Smooth muscle cell (in vitro differentiated cells): ENCODE results near the gene REEP2. TPM values are rescaled to one million over a fixed set of nuclear protein-coding genes. Genes with fewer than 3 reads are reported as not detected.

Experiments
- DNase-seq: peaks from one replicate; lab custom pipeline; 2025; ENCODE audit not compliant: unreplicated experiment; lab: John Stamatoyannopoulos, UW
- H2AFZ ChIP-seq: fragments of 200-600 bp; sonication (generic); 2 replicates; pipeline ENCODE4 v1.6.0; 2016; ENCODE audit warnings: antibody characterized with exemption, low read depth, mild to moderate bottlenecking
- H3F3A ChIP-seq: fragments of 200-600 bp; sonication (generic); 2 replicates; pipeline ENCODE4 v1.6.0; 2017; ENCODE audit warnings: antibody characterized with exemption, low read depth
- H3K27ac ChIP-seq: fragments of 200-600 bp; sonication (generic); 2 replicates; pipeline ENCODE4 v1.5.1; 2016; ENCODE audit warnings: low read depth, mild to moderate bottlenecking
- H3K27me3 ChIP-seq: fragments of 200-600 bp; sonication (generic); 2 replicates; pipeline ENCODE4 v1.6.1; 2016; ENCODE audit warnings: low read depth, mild to moderate bottlenecking
- H3K36me3 ChIP-seq: fragments of 200-600 bp; sonication (generic); 2 replicates; pipeline ENCODE4 v1.5.1; 2016; ENCODE audit warnings: low read depth
- H3K4me1 ChIP-seq: fragments of 200-600 bp; sonication (generic); 2 replicates; pipeline ENCODE4 v1.5.1; 2016; ENCODE audit warnings: low read depth
- H3K4me2 ChIP-seq: fragments of 200-600 bp; sonication (generic); 2 replicates; pipeline ENCODE4 v1.6.0; 2016; ENCODE audit warnings: mild to moderate bottlenecking
- H3K4me3 ChIP-seq: fragments of 200-600 bp; sonication (generic); 2 replicates; pipeline ENCODE4 v1.5.1; 2016; ENCODE audit warnings: mild to moderate bottlenecking
- H3K79me2 ChIP-seq: fragments of 200-600 bp; sonication (generic); 2 replicates; pipeline ENCODE4 v1.6.0; 2016; ENCODE audit warnings: low read depth, mild to moderate bottlenecking
- H3K9ac ChIP-seq: fragments of 200-600 bp; sonication (generic); 2 replicates; pipeline ENCODE4 v1.6.0; 2016; ENCODE audit warnings: low read depth
- H3K9me3 ChIP-seq: fragments of 200-600 bp; sonication (generic); replicated peaks from 2 replicates; pipeline ENCODE4 v1.5.1; 2016; ENCODE audit warnings: low read depth
- H4K20me1 ChIP-seq: fragments of 200-600 bp; sonication (generic); 2 replicates; pipeline ENCODE4 v1.6.0; 2016; ENCODE audit warnings: low read depth
- CTCF ChIP-seq: fragments of 200-600 bp; sonication (generic); IDR thresholded peaks from 2 replicates; pipeline ENCODE4 v1.5.1; 2017; ENCODE audit warnings: borderline replicate concordance, mild to moderate bottlenecking, antibody characterized with exemption; ENCODE audit not compliant: insufficient read depth, poor library complexity, severe bottlenecking
- WGBS: methylation state at CpG from one replicate; pipeline ENCODE4 v1.1.7; 2016; ENCODE audit warnings: low lambda C conversion rate; 5-methylcytosine and 5-hydroxymethylcytosine counted together
- polyA plus RNA-seq: library from polyadenylated mRNA; unstranded; fragments of >200 nt; fragmentation: Nextera tagmentation; extraction: Ambion mirVana; gene quantifications from 2 replicates; pipeline ENCODE4 v1.2.1, GENCODE V29; 2016
- total RNA-seq: library from RNA; depleted of rRNA; stranded (reverse); fragments of >200 nt; gene quantifications from 2 replicates; pipeline ENCODE4 v1.2.3, GENCODE V29; 2014

REEP2 gene
- total and polyA plus RNA-seq, 2 experiments from 2014 or later: 4.0 to 5.4 TPM

GRCh38 chr5:138444078-138444773, 5.4 kb downstream of the REEP2 start:
- 94% methylated on average over 13 of the region's 13 CpGs for WGBS

GRCh38 chr5:138444774-138445546, 6.1 kb downstream of the REEP2 start:
- Histone ChIP-seq H3K36me3 (no peaks in the 10 kb centered on the region), H3K4me3 (no peak overlapping the region), H3K27me3 (no peaks in the 10 kb centered on the region), H3F3A (no peaks in the 10 kb centered on the region), H3K9me3 (no peaks in the 10 kb centered on the region), H3K4me1 (peaks cover 5% of the 10 kb centered on the region), H2AFZ (no peak overlapping the region), H3K79me2 (no peaks in the 10 kb centered on the region), H3K27ac (no peak overlapping the region), H3K4me2 (no peak overlapping the region), H3K9ac (no peak overlapping the region), H4K20me1 (no peaks in the 10 kb centered on the region)
- TF ChIP-seq CTCF: no peak
- 96% methylated on average over 22 of the region's 22 CpGs for WGBS
- DNase-seq: no peak

More at GRCh38 chr5:138444078-138444773, 5.4 kb downstream of the REEP2 start:
- no peak for TF ChIP-seq CTCF
- peaks cover 6% of the 10 kb centered on the region for H3K4me1 ChIP-seq
- no peaks in the 10 kb centered on the region for H3K9me3 ChIP-seq
- no peaks in the 10 kb centered on the region for H3K27me3 ChIP-seq
- H3K4me2 ChIP-seq: no peak overlapping the region
- no peak overlapping the region for H2AFZ ChIP-seq
- H3K9ac ChIP-seq: no peak overlapping the region
- no peaks in the 10 kb centered on the region for H4K20me1 ChIP-seq
- H3K79me2 ChIP-seq: no peaks in the 10 kb centered on the region
- H3K36me3 ChIP-seq: no peaks in the 10 kb centered on the region
- no peak for DNase-seq
- no peaks in the 10 kb centered on the region for H3F3A ChIP-seq
- H3K4me3 ChIP-seq: no peak overlapping the region
- no peak overlapping the region for H3K27ac ChIP-seq

GRCh38 chr5:138445547-138446271, 6.9 kb downstream of the REEP2 start:
- Histone ChIP-seq H3K9ac (no peak overlapping the region), H3K27ac (no peak overlapping the region), H2AFZ (no peak overlapping the region), H3K27me3 (no peaks in the 10 kb centered on the region), H3F3A (no peaks in the 10 kb centered on the region), H4K20me1 (no peaks in the 10 kb centered on the region), H3K4me1 (no peaks in the 10 kb centered on the region), H3K4me2 (no peak overlapping the region), H3K36me3 (no peaks in the 10 kb centered on the region), H3K9me3 (no peaks in the 10 kb centered on the region), H3K79me2 (no peaks in the 10 kb centered on the region), H3K4me3 (no peak overlapping the region)
- WGBS: 87% methylated on average over 18 of the region's 18 CpGs
- no peak for DNase-seq
- TF ChIP-seq CTCF: no peak
